Neural cell (in vitro differentiated cells): ENCODE data around the gene LDLRAD4.

Source experiments
- EP300 ChIP-seq: fragments of 450-650 bp; conservative IDR thresholded peaks from 2 replicates; pipeline ENCODE4 v1.6.1; 2014; ENCODE audit warnings: antibody characterized with exemption, mild to moderate bottlenecking, moderate library complexity; ENCODE audit not compliant: poor library complexity, severe bottlenecking
- EZH2 ChIP-seq: fragments of 200-600, 300-800 bp; shearing (Covaris generic), sonication (generic); IDR thresholded peaks from 2 replicates; pipeline ENCODE4 v1.6.1; 2014; ENCODE audit warnings: antibody characterized with exemption, low read length, borderline replicate concordance, mild to moderate bottlenecking; ENCODE audit not compliant: insufficient read depth, poor library complexity, severe bottlenecking
- MXI1 ChIP-seq: fragments of 450-650 bp; conservative IDR thresholded peaks from 2 replicates; pipeline ENCODE4 v1.6.1; 2014; ENCODE audit warnings: antibody characterized with exemption, mild to moderate bottlenecking; ENCODE audit not compliant: poor library complexity, severe bottlenecking
- POLR2AphosphoS5 ChIP-seq: IDR thresholded peaks from 2 replicates; pipeline ENCODE4 v1.6.1; 2012
- RAD21 ChIP-seq: fragments of 450-650 bp; conservative IDR thresholded peaks from 2 replicates; pipeline ENCODE4 v1.6.1; 2014; ENCODE audit warnings: antibody characterized with exemption, mild to moderate bottlenecking, moderate library complexity
- REST ChIP-seq: IDR thresholded peaks from 2 replicates; pipeline ENCODE4 v1.6.1; 2012; ENCODE audit warnings: borderline replicate concordance
- SMC3 ChIP-seq: fragments of 450-650 bp; conservative IDR thresholded peaks from 2 replicates; pipeline ENCODE4 v1.6.1; 2014; ENCODE audit warnings: antibody characterized with exemption, mild to moderate bottlenecking, moderate library complexity; ENCODE audit not compliant: poor library complexity
- TAF1 ChIP-seq: IDR thresholded peaks from 2 replicates; pipeline ENCODE4 v1.6.1; 2012; ENCODE audit warnings: low read depth
- TF ChIP-seq, protein P1 (sequence below): fragments of 450-650 bp; IDR thresholded peaks from 2 replicates; pipeline ENCODE4 v1.5.1; 2014; ENCODE audit warnings: antibody characterized with exemption, mild to moderate bottlenecking, moderate library complexity; ENCODE audit not compliant: poor library complexity, severe bottlenecking

GRCh38 chr18:13456736-13457271 lies 238.2 kb downstream of the LDLRAD4 start:
- TF ChIP-seq SMC3 (no peak), EZH2 (no peak), TAF1 (no peak), EP300 (no peak), RAD21 (no peak), POLR2AphosphoS5 (no peak), MXI1 (no peak), REST (no peak)
- TF ChIP-seq, protein P1, sequence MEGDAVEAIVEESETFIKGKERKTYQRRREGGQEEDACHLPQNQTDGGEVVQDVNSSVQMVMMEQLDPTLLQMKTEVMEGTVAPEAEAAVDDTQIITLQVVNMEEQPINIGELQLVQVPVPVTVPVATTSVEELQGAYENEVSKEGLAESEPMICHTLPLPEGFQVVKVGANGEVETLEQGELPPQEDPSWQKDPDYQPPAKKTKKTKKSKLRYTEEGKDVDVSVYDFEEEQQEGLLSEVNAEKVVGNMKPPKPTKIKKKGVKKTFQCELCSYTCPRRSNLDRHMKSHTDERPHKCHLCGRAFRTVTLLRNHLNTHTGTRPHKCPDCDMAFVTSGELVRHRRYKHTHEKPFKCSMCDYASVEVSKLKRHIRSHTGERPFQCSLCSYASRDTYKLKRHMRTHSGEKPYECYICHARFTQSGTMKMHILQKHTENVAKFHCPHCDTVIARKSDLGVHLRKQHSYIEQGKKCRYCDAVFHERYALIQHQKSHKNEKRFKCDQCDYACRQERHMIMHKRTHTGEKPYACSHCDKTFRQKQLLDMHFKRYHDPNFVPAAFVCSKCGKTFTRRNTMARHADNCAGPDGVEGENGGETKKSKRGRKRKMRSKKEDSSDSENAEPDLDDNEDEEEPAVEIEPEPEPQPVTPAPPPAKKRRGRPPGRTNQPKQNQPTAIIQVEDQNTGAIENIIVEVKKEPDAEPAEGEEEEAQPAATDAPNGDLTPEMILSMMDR = no peak
